Panc1 (cell line): ENCODE results near the gene DPH5. TPM values are rescaled to one million over a fixed set of nuclear protein-coding genes. Genes with fewer than 3 reads are reported as not detected.

Experiments used
- ATAC-seq: fragments of 200-7000 bp; cut with Tn5 transposase; 2 replicates; pipeline ENCODE4 v1.9.1; 2020; ENCODE audit warnings: mild to moderate bottlenecking, moderate library complexity
- BruUV-seq: library from RNA; stranded (reverse); fragments of 400-500 nt; replicated peaks from 2 replicates; lab custom pipeline; 2021; lab: Mats Ljungman, UMichigan
- CTCF ChIA-PET: fragments of 300-600 bp; sonication (Branson Sonifier 250); formaldehyde crosslinking; loops from one replicate; lab custom pipeline; 2022; ENCODE audit warnings: antibody characterized with exemption; lab: Charles Lee
- POLR2A ChIA-PET: fragments of 300-600 bp; sonication (Branson Sonifier 250); formaldehyde crosslinking; loops from one replicate; lab custom pipeline; 2022; ENCODE audit warnings: antibody characterized with exemption; lab: Charles Lee
- DNase-seq: peaks from one replicate; pipeline ENCODE4 v3.0.0-alpha.2; 2010; ENCODE audit warnings: low read depth, low spot score
- H3K27ac ChIP-seq: 2 replicates; pipeline ENCODE4 v1.5.1; 2011; ENCODE audit warnings: mild to moderate bottlenecking, low read length, inconsistent platforms
- H3K27me3 ChIP-seq: fragments of 200-500 bp; sonication (Bioruptor generic); 2 replicates; pipeline ENCODE4 v1.6.0; 2014; ENCODE audit warnings: low read length, inconsistent platforms; ENCODE audit not compliant: control insufficient read depth, insufficient read depth
- H3K36me3 ChIP-seq: fragments of 200-500 bp; sonication (Bioruptor generic); 2 replicates; pipeline ENCODE4 v1.5.1; 2014; ENCODE audit warnings: inconsistent platforms, mild to moderate bottlenecking, low read length, moderate library complexity; ENCODE audit not compliant: control insufficient read depth, insufficient read depth
- H3K4me1 ChIP-seq: 2 replicates; pipeline ENCODE4 v1.5.1; 2011; ENCODE audit warnings: inconsistent platforms, mild to moderate bottlenecking, low read length, moderate library complexity; ENCODE audit not compliant: control insufficient read depth, insufficient read depth
- H3K4me3 ChIP-seq, 2 experiments: 2 replicates each; pipeline ENCODE4 v1.5.1; 2011 to 2012; ENCODE audit warnings: low read depth in 2 of 2, low read length in 2 of 2, mild to moderate bottlenecking in 2 of 2, inconsistent platforms in 1 of 2, moderate library complexity in 1 of 2
- H3K9me3 ChIP-seq: fragments of 200-500 bp; sonication (Bioruptor generic); 2 replicates; pipeline ENCODE4 v1.5.1; 2014; ENCODE audit warnings: low read depth, mild to moderate bottlenecking, inconsistent platforms, low read length, moderate library complexity; ENCODE audit not compliant: control insufficient read depth, insufficient read depth
- POLR2AphosphoS5 ChIP-seq: IDR thresholded peaks from 2 replicates; pipeline ENCODE4 v1.6.1; 2012; ENCODE audit warnings: mild to moderate bottlenecking, low read depth, low read length, moderate library complexity
- SIN3A ChIP-seq: IDR thresholded peaks from 2 replicates; pipeline ENCODE4 v1.6.1; 2012; ENCODE audit warnings: low read depth, mild to moderate bottlenecking, low read length, moderate library complexity, borderline replicate concordance; ENCODE audit not compliant: insufficient read depth
- TCF7L2 ChIP-seq: IDR thresholded peaks from 2 replicates; pipeline ENCODE4 v1.6.1; 2011; ENCODE audit warnings: mild to moderate bottlenecking, low read depth, low read length, inconsistent platforms
- in situ Hi-C: cut with HindIII; loops from 2 replicates; pipeline ENCODE4 v1.10.0; 2016; ENCODE audit warnings: low sequenced_read_pairs, low pct_unique_long_range_greater_than_20kb
- intact Hi-C: fragments of 100-400 bp; cut with micrococcal nuclease; formaldehyde crosslinking; loops from one replicate; pipeline ENCODE4 v1.10.0; 2022; ENCODE audit not compliant: unreplicated experiment
- total RNA-seq: library from RNA; stranded (reverse); gene quantifications from one replicate; pipeline ENCODE4 v1.2.1, GENCODE V29; 2021; ENCODE audit not compliant: unreplicated experiment
- TF ChIP-seq, protein P1 (sequence below), 2 experiments: IDR thresholded peaks; 2 replicates each; pipeline ENCODE4 v1.6.1; 2011 to 2012; ENCODE audit warnings: low read depth in 2 of 2, control low read depth in 1 of 2, low read length in 1 of 2, mild to moderate bottlenecking in 1 of 2, moderate library complexity in 1 of 2; ENCODE audit not compliant: insufficient read depth in 1 of 2
- TF ChIP-seq, protein P2 (sequence below): fragments of 450-650 bp; IDR thresholded peaks from 2 replicates; pipeline ENCODE4 v1.5.1; 2017; ENCODE audit warnings: mild to moderate bottlenecking

DPH5 gene
- total RNA-seq, 1 experiment from 2014 or later = 22.6 TPM

DNA sequence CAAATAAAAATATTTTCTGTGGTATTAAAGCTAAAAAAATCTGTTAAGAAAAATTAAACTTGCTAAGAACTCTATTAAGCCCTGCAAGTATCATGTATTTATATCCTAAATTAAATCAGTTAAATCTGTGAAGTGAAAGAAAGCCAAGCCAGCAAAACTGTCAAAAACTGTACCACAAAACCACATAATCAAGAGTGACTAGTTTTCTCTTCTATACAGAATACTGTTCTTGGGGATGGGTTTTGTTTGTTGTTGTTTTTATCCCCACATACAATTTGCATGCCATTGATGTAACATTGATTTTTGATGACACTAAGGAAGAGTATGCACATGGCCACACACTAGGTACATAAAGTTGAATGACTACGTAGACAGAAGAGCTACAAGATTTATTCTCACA is 20.4 kb downstream of the DPH5 start:
- no peaks in the 10 kb centered on the region for H3K9me3 ChIP-seq
- TF ChIP-seq SIN3A = no peak
- TF ChIP-seq, protein P1, sequence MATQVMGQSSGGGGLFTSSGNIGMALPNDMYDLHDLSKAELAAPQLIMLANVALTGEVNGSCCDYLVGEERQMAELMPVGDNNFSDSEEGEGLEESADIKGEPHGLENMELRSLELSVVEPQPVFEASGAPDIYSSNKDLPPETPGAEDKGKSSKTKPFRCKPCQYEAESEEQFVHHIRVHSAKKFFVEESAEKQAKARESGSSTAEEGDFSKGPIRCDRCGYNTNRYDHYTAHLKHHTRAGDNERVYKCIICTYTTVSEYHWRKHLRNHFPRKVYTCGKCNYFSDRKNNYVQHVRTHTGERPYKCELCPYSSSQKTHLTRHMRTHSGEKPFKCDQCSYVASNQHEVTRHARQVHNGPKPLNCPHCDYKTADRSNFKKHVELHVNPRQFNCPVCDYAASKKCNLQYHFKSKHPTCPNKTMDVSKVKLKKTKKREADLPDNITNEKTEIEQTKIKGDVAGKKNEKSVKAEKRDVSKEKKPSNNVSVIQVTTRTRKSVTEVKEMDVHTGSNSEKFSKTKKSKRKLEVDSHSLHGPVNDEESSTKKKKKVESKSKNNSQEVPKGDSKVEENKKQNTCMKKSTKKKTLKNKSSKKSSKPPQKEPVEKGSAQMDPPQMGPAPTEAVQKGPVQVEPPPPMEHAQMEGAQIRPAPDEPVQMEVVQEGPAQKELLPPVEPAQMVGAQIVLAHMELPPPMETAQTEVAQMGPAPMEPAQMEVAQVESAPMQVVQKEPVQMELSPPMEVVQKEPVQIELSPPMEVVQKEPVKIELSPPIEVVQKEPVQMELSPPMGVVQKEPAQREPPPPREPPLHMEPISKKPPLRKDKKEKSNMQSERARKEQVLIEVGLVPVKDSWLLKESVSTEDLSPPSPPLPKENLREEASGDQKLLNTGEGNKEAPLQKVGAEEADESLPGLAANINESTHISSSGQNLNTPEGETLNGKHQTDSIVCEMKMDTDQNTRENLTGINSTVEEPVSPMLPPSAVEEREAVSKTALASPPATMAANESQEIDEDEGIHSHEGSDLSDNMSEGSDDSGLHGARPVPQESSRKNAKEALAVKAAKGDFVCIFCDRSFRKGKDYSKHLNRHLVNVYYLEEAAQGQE (IDR thresholded peaks at IDR 0.05; ENCODE audit: insufficient read depth in 1 of 2, low read depth in 2 of 2, low read length in 1 of 2) = no peak
- no peak for TF ChIP-seq POLR2AphosphoS5
- TF ChIP-seq TCF7L2 = no peak
- TF ChIP-seq, protein P2, sequence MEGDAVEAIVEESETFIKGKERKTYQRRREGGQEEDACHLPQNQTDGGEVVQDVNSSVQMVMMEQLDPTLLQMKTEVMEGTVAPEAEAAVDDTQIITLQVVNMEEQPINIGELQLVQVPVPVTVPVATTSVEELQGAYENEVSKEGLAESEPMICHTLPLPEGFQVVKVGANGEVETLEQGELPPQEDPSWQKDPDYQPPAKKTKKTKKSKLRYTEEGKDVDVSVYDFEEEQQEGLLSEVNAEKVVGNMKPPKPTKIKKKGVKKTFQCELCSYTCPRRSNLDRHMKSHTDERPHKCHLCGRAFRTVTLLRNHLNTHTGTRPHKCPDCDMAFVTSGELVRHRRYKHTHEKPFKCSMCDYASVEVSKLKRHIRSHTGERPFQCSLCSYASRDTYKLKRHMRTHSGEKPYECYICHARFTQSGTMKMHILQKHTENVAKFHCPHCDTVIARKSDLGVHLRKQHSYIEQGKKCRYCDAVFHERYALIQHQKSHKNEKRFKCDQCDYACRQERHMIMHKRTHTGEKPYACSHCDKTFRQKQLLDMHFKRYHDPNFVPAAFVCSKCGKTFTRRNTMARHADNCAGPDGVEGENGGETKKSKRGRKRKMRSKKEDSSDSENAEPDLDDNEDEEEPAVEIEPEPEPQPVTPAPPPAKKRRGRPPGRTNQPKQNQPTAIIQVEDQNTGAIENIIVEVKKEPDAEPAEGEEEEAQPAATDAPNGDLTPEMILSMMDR = no peak
- POLR2A ChIA-PET = no interaction called here
- BruUV-seq = no TSS peak
- DNase-seq (no peak), ATAC-seq (no peak)
- no peak overlapping the region for H3K27ac ChIP-seq
- in situ Hi-C loops = no loop called here
- no peaks in the 10 kb centered on the region for H3K27me3 ChIP-seq
- intact Hi-C loops = no loop called here
- CTCF ChIA-PET = no interaction called here
- no peaks in the 10 kb centered on the region; the same call in 1 of the 2 replicates for H3K36me3 ChIP-seq
- no peaks in the 10 kb centered on the region for H3K4me1 ChIP-seq
- H3K4me3 ChIP-seq = no peak overlapping the region

DNA sequence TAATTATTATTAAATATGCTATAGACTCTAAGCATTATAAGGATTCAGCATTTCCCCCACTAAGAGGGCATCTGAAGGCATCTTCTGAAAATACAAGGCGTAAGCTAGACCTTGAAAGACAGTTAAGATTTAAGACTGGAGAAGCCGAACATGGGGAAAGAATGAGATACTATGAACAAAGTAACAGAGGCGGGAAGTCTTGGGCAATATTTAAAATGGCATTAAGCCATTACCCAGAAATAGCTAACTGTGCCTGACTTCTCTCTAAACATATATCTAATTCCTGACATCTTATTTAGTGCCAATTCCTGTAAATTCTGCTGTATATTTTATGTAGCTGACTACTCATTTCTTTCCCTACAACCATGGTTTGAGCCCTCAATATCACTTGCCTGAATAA is 20.9 kb downstream of the DPH5 start:
- Histone ChIP-seq H3K27ac (no peak overlapping the region), H3K4me1 (no peaks in the 10 kb centered on the region), H3K4me3 (no peak overlapping the region), H3K36me3 (no peaks in the 10 kb centered on the region; the same call in 1 of the 2 replicates), H3K27me3 (no peaks in the 10 kb centered on the region), H3K9me3 (no peaks in the 10 kb centered on the region)
- ChIA-PET POLR2A (no interaction called here), CTCF (no interaction called here)
- DNase-seq (no peak), ATAC-seq (no peak)
- BruUV-seq = no TSS peak
- in situ Hi-C loops (no loop called here), intact Hi-C loops (no loop called here)
- TF ChIP-seq SIN3A (no peak), TCF7L2 (no peak), POLR2AphosphoS5 (no peak)
- TF ChIP-seq, protein P2 = no peak
- TF ChIP-seq, protein P1 (IDR thresholded peaks at IDR 0.05; ENCODE audit: insufficient read depth in 1 of 2, low read depth in 2 of 2, low read length in 1 of 2) = no peak
